NCI-H1092 treated with DMSO at 0.1 percent for 48 hours (cell line): ENCODE data around the gene SEMA5A.

Source experiments
- DNase-seq: peaks from one replicate; lab custom pipeline; 2025; lab: John Stamatoyannopoulos, UW

SEMA5A gene

GRCh38 chr5:9515436-9515835 is 30.4 kb downstream of the SEMA5A start:
- no peak for DNase-seq

DNA sequence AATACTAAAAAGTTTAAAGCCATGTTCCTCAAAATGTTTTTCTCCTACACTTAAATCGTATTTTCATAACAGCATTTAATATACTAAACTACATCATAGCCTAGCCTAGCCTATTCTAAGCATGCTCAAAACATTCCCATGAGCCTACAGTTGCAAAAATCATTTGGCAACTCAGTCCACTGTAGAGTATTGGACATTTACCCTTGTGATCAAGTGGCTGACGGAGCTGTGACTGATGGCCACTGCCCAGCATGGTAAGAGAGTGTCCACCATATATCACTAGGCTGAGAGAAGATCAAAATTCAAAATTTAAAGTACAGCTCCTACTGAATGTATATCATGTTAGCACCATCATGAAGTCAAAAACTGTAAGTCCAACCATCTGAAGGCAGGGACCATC is 30.9 kb downstream of the SEMA5A start:
- no peak for DNase-seq

GRCh38 chr5:9513827-9514226 is 32.0 kb downstream of the SEMA5A start:
- no peak for DNase-seq

DNA sequence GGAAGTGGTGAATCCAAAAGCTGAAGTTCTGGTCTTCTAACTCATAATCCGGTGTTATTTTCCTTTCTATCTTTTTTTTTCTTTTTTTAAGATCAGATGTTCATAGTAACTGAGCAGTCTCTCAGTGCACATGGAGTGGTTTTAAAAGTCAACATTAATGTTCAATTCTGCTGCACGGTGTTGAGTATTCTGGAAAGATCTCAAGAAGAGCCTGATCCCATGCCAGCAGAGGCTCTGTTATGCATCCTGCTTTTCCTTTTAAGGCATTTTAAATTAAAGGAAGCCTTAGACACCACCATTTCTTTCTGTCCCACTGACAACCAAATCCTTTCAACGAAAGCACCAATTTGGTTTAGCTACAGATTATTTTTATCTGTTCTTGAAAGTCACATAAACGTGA is 33.4 kb downstream of the SEMA5A start:
- DNase-seq: no peak

GRCh38 chr5:9507974-9508373 is 37.9 kb downstream of the SEMA5A start:
- DNase-seq: no peak

DNA sequence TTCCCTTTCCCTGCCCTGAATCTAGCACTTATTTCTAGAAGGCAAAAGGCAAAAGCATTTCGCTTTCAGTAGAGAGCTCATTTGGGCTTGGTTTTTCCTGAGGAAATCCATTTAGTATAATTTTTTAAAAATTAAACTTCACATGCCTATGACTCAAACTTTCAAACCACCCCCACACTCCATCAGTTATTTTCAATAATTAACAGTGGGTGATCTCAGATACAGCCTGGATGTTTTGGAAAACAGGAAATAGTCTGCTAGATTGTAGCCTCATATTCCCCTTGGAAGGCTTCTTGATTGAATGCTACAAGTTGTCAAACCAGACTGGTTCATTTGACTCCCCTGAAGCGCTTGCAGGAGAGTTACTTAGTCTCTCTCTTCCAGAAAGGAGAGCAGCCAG is 40.6 kb downstream of the SEMA5A start:
- DNase-seq: no peak

GRCh38 chr5:9502864-9503263 is 43.0 kb downstream of the SEMA5A start:
- DNase-seq: no peak

DNA sequence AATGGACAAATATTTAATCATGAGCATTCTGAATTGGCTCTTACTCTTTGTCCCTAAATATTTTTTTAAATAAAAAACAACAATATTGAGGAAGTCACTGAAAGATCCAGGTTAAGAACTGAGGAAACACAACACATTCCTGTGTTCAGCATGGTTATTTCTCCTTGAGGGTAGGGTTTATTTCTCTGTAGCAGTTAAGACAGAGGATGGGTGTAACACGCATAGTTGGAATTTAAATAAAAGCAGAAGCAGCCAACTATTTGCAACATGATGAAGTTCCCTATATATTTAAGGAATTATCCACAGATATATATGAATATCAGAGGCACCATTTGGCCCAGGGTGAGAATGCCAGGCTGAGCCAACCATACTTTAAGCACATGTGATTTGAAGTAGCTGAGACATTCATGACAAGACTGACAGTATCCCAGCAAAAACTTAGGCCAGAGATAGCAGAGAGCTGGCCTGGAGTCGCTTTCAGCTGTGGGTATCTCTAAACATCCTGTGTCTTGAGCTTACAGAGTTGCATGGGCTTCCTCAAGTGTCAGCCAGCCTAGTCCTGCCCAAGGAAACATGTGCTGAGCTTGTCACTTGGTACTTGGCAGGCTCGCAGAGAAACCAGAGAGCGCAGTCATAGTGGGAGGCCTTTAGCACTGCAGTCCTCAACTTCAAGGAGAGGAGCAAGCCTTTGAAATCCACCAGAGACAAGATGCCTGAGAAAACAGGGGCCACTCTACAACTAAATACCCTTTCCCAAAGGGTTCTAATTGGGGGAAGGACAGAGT is 43.6 kb downstream of the SEMA5A start:
- no peak for DNase-seq

GRCh38 chr5:9500625-9501024 is 45.2 kb downstream of the SEMA5A start:
- no peak for DNase-seq

DNA sequence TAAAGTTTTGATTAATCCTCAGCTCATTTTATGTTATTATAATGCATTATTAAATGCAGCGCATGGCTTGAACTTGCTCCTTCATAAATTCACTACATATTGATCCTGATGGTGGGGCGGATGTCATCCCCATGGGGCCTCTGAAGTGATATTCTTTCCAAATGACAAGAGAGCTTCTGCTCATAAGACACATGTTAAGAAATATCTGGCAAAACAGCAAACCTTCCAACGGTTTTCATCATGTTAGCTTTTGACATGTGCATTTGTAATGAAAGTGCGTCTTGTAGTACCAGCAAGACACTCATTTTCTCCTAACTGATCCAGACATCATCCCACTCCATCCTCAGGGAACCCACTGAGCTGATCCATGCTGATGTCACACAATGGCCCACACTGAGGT is 45.7 kb downstream of the SEMA5A start:
- no peak for DNase-seq

GRCh38 chr5:9499498-9499876 is 46.4 kb downstream of the SEMA5A start:
- DNase-seq: no peak

GRCh38 chr5:9498541-9499497 is 47.1 kb downstream of the SEMA5A start:
- no peak for DNase-seq

GRCh38 chr5:9497347-9497746 is 48.5 kb downstream of the SEMA5A start:
- DNase-seq: no peak

- no peak for DNase-seq
Measured at GRCh38 chr5:9496801-9497200, 49.1 kb downstream of the SEMA5A start.

GRCh38 chr5:9495121-9495520 is 50.8 kb downstream of the SEMA5A start:
- no peak for DNase-seq

GRCh38 chr5:9494301-9494700 is 51.6 kb downstream of the SEMA5A start:
- DNase-seq: no peak

GRCh38 chr5:9490494-9491097 is 55.3 kb downstream of the SEMA5A start:
- DNase-seq: no peak

GRCh38 chr5:9483779-9484178 is 62.1 kb downstream of the SEMA5A start:
- no peak for DNase-seq

DNA sequence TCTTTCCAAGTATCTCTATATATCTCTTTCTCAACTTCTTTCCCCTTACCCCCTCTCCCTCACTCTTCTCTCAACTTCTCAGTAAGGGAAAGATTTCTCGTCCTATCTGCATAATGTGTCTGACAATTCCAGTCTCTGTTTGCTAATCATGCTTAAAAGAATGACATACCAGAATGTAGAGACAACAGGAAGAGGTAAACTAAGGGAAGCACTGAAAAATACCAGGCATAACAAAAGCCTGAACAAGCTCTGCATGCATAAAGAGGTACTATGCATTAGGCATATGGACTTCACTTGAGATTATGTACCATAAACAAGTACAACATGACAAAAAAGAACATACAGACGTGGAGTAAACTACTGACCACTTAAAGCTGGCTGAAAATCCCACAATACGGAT is 62.6 kb downstream of the SEMA5A start:
- no peak for DNase-seq

GRCh38 chr5:9482381-9482780 is 63.5 kb downstream of the SEMA5A start:
- DNase-seq: no peak

DNA sequence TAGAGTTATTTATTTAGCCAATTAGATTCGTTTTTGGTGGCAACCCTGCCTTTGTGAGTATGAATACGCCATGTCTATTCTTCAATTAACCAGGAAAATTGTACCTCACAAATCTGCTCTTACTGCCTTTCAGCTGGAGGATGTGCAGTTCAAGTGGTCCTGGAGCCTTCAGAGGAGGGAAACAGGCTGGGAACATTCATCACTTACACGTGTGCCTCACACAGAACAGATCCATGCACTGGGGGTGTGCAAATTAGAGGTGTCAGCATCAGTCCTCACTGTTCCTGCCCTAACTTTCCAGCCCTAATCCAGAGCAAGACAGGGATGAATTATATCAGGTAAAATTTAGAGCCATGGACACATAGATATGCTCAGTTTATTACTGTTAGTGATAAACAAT is 65.4 kb downstream of the SEMA5A start:
- no peak for DNase-seq

GRCh38 chr5:9479990-9480389 is 65.9 kb downstream of the SEMA5A start:
- no peak for DNase-seq

DNA sequence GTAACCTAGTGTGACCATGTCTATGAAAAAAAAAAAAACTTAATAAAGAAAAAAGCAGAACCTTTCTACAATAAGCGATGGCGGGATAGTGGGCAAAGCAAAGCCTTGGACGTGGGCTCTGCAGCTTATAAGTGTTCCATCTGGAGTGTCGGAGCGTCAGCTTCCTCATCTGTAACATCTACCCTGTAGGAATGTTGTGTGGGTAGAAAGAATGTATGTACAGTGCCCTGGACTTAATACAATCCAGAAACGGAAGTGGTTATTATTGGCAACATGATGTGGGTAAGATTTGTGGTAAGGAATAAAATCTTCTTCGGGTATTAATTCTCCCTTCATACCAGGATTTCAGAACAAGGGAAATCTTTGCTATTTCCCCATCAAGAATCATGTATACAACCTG is 66.5 kb downstream of the SEMA5A start:
- DNase-seq: no peak
